Uterus (tissue), 2 donors: Measurements from ENCODE around the gene TWNK.
A peak's percentile ranks its signal among the peaks of the same experiment; 100 is the strongest.

Experiments
- CTCF ChIP-seq, 4 experiments: fragments of 200-600 bp in 2 of 4; fragments of 450-650 bp in 2 of 4; sonication (generic) in 2 of 4; IDR thresholded peaks; one replicate each; pipeline ENCODE4 v1.5.1; 2016 to 2019; ENCODE audit warnings: antibody characterized with exemption in 4 of 4, mild to moderate bottlenecking in 2 of 4, moderate library complexity in 1 of 4
- POLR2A ChIP-seq, 2 donors: fragments of 450-650 bp; IDR thresholded peaks; one replicate each; pipeline ENCODE4 v1.6.1; 2016; ENCODE audit warnings: antibody characterized with exemption in 2 of 2, mild to moderate bottlenecking in 1 of 2, moderate library complexity in 1 of 2

- TF ChIP-seq CTCF (IDR thresholded peaks at IDR 0.05) (peak; percentile 82 to 89 (median 87)), POLR2A (IDR thresholded peaks at IDR 0.05) (no peak)
These were observed 54.0 kb downstream of the TWNK start for GRCh38 chr10:101041252-101041761.
